NCI-H1092 (cell line): ENCODE data around the gene SLBP.
"Not testable (repeated sequence)": the region's sequence is repeated elsewhere in the genome, so short reads cannot be mapped to it uniquely, and the experiment has no call there.

Source experiments
- DNase-seq: peaks from one replicate; lab custom pipeline; 2025; lab: John Stamatoyannopoulos, UW

The SLBP gene

GRCh38 chr4:1675802-1676137, 36.3 kb downstream of the SLBP start:
- DNase-seq: no peak

GRCh38 chr4:1675136-1675801, 36.9 kb downstream of the SLBP start:
- no peak for DNase-seq

- no peak for DNase-seq
Measured at GRCh38 chr4:1674682-1675081, 37.4 kb downstream of the SLBP start.

- no peak for DNase-seq
Measured at GRCh38 chr4:1673671-1674070, 38.4 kb downstream of the SLBP start.

GRCh38 chr4:1671011-1671410, 41.1 kb downstream of the SLBP start:
- DNase-seq: not testable (repeated sequence)

- DNase-seq: no peak
Measured at GRCh38 chr4:1670279-1670678, 41.8 kb downstream of the SLBP start.

- no peak for DNase-seq
Measured at GRCh38 chr4:1669850-1670249, 42.3 kb downstream of the SLBP start.

GRCh38 chr4:1669270-1669669, 42.8 kb downstream of the SLBP start:
- DNase-seq: no peak

- no peak for DNase-seq
Measured at GRCh38 chr4:1668488-1668840, 43.7 kb downstream of the SLBP start.

GRCh38 chr4:1667273-1667672, 44.8 kb downstream of the SLBP start:
- no peak for DNase-seq

GRCh38 chr4:1666391-1666790, 45.7 kb downstream of the SLBP start:
- no peak for DNase-seq

- no peak for DNase-seq
Measured at GRCh38 chr4:1664141-1664540, 48.0 kb downstream of the SLBP start.

- no peak for DNase-seq
Measured at GRCh38 chr4:1663549-1663948, 48.6 kb downstream of the SLBP start.

- DNase-seq: no peak
Measured at GRCh38 chr4:1661695-1662094, 50.4 kb downstream of the SLBP start.

- no peak for DNase-seq
Measured at GRCh38 chr4:1660948-1661677, 51.0 kb downstream of the SLBP start.

GRCh38 chr4:1659104-1660043, 52.7 kb downstream of the SLBP start:
- DNase-seq: no peak

GRCh38 chr4:1658581-1658980, 53.5 kb downstream of the SLBP start:
- DNase-seq: no peak

GRCh38 chr4:1658146-1658545, 54.0 kb downstream of the SLBP start:
- no peak for DNase-seq

GRCh38 chr4:1656986-1657385, 55.1 kb downstream of the SLBP start:
- DNase-seq: no peak

- no peak for DNase-seq
Measured at GRCh38 chr4:1656132-1656531, 56.0 kb downstream of the SLBP start.

- no peak for DNase-seq
Measured at GRCh38 chr4:1655676-1656075, 56.4 kb downstream of the SLBP start.

- DNase-seq: no peak
Measured at GRCh38 chr4:1655081-1655480, 57.0 kb downstream of the SLBP start.
